Peyer's patch (tissue), 4 donors: ENCODE measurements around the gene PRM1. TPM values are rescaled to one million over a fixed set of nuclear protein-coding genes. Genes with fewer than 3 reads are reported as not detected.

Experiments
- DNase-seq, 3 donors: peaks; one replicate each; pipeline ENCODE4 v3.0.0-alpha.2; 2017 to 2019
- H3K27ac ChIP-seq, 4 donors: fragments of 200-600 bp; sonication (generic); one replicate each; pipeline ENCODE4 v1.5.1; 2016 to 2019
- H3K27me3 ChIP-seq, 2 donors: fragments of 200-600 bp; sonication (generic); one replicate each; pipeline ENCODE4 v1.5.1; 2019
- H3K36me3 ChIP-seq, 3 donors: fragments of 200-600 bp; sonication (generic); one replicate each; pipeline ENCODE4 v1.5.1; 2016 to 2019
- H3K4me1 ChIP-seq, 4 donors: fragments of 200-600 bp; sonication (generic); one replicate each; pipeline ENCODE4 v1.5.1; 2016 to 2019
- H3K4me3 ChIP-seq, 4 donors: fragments of 200-600 bp; sonication (generic); 1 replicate in 3 of 4; 2 replicates in 1 of 4; pipeline ENCODE4 v1.5.1; 2016 to 2019; ENCODE audit warnings: mild to moderate bottlenecking in 1 of 4
- H3K9me3 ChIP-seq, 4 donors: fragments of 200-600 bp; sonication (generic); one replicate each; pipeline ENCODE4 v1.5.1; 2016 to 2019; ENCODE audit warnings: mild to moderate bottlenecking in 1 of 4
- POLR2A ChIP-seq, 2 donors: fragments of 450-650 bp; IDR thresholded peaks; one replicate each; pipeline ENCODE4 v1.5.1; 2017; ENCODE audit warnings: antibody characterized with exemption in 2 of 2, mild to moderate bottlenecking in 2 of 2, moderate library complexity in 2 of 2
- small RNA-seq, 2 donors: library from RNA; depleted of rRNA; stranded (forward); fragments of <200 nt; gene quantifications; one replicate each; pipeline ENCODE3, GENCODE V24; 2016
- total RNA-seq, 4 donors: library from RNA; depleted of rRNA; stranded (reverse); fragments of >200 nt; gene quantifications; one replicate each; pipeline ENCODE4 v1.1.0, GENCODE V29; 2016
- TF ChIP-seq, protein P1 (sequence below), 6 experiments: fragments of 450-650 bp in 4 of 6; fragments of 200-600 bp in 2 of 6; sonication (generic) in 1 of 6; IDR thresholded peaks; one replicate each; pipeline ENCODE4 v1.5.1; 2017 to 2019; ENCODE audit warnings: antibody characterized with exemption in 6 of 6, mild to moderate bottlenecking in 3 of 6, moderate library complexity in 1 of 6

Gene PRM1
- total RNA-seq, 4 donors from 2014 or later = not detected

DNA sequence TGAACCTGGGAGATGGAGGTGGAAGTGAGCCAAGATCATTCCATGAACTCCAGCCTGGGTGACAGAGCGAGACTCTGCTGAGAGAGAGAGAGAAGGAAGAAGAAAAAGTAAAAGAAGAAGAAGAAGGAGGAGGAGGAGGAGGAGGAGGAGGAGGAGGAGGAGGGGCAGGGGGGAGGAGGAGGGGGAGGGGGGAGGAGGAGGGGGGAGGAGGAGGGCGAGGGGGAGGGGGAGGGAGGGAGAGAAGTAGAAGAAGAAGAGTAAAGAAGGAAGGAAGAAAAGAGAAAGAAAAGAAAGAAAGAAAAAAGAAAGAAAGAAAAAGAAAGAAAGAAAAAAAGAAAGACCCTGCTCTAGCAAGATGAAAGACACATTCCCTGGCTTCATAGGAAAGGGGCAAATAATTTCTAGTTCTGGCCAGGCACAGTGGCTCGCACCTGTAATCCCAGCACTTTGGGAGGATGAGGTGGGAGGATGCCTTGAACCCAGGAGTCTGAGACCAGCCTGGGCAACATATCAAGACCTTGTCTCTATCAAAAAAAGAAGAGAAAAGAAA is 48.8 kb downstream of the PRM1 start:
- peaks cover 0 to 13% (median 11%) of the 10 kb centered on the region in 4 donors for H3K4me1 ChIP-seq
- no peak overlapping the region for H3K4me3 ChIP-seq
- TF ChIP-seq, protein P1, sequence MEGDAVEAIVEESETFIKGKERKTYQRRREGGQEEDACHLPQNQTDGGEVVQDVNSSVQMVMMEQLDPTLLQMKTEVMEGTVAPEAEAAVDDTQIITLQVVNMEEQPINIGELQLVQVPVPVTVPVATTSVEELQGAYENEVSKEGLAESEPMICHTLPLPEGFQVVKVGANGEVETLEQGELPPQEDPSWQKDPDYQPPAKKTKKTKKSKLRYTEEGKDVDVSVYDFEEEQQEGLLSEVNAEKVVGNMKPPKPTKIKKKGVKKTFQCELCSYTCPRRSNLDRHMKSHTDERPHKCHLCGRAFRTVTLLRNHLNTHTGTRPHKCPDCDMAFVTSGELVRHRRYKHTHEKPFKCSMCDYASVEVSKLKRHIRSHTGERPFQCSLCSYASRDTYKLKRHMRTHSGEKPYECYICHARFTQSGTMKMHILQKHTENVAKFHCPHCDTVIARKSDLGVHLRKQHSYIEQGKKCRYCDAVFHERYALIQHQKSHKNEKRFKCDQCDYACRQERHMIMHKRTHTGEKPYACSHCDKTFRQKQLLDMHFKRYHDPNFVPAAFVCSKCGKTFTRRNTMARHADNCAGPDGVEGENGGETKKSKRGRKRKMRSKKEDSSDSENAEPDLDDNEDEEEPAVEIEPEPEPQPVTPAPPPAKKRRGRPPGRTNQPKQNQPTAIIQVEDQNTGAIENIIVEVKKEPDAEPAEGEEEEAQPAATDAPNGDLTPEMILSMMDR (IDR thresholded peaks at IDR 0.05) = no peak
- TF ChIP-seq POLR2A (IDR thresholded peaks at IDR 0.05) = no peak
- no peaks in the 10 kb centered on the region for H3K9me3 ChIP-seq
- no peaks in the 10 kb centered on the region for H3K36me3 ChIP-seq
- H3K27ac ChIP-seq = peak overlapping the region; percentile 75 to 85 (median 80)
- H3K27me3 ChIP-seq = no peaks in the 10 kb centered on the region
- DNase-seq = no peak

DNA sequence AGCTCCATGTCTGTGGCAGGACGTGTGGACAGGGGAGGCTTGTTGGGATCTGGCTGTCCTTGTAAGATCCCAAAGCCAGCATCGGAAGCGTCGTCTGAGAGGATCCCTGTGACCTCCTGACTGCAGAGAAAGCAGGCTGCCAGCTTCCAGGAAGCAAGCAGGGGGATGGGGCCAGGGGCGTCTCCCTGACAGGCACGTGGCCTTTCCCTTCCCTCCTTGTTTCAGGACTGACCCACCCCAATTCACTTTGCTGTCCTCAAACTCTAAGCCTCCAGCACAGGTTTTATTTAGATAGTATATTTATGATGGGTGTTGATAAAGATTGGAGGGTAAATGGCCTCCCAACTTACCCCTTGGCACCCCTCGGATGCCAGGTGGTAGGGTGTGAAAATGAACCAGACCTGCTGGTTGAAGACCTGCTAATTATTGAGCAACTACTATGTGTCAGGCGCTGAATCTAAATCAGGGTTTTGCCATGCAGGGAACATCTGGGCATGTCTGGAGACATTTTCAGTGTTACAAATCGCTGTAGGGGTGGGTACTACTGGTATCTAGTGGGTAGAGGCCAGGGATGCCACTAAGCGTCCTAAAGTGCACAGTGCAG is 49.7 kb downstream of the PRM1 start:
- H3K36me3 ChIP-seq = no peaks in the 10 kb centered on the region
- peak overlapping the region in 1 of 4 donors; percentile 49 for H3K27ac ChIP-seq
- DNase-seq = no peak
- peaks cover 0 to 13% (median 11%) of the 10 kb centered on the region in 4 donors for H3K4me1 ChIP-seq
- H3K4me3 ChIP-seq = no peak overlapping the region
- no peaks in the 10 kb centered on the region for H3K9me3 ChIP-seq
- H3K27me3 ChIP-seq = no peaks in the 10 kb centered on the region
- TF ChIP-seq, protein P1 (IDR thresholded peaks at IDR 0.05) = no peak
- TF ChIP-seq POLR2A (IDR thresholded peaks at IDR 0.05) = no peak

Small RNA genes lying within 50 kb of the gene (small RNA-seq; reads per million reads assigned to genes)
- 0 reads per million in 2 donors for gene MIR548H2
- 0 reads per million in 2 donors for gene RF00019
- 0 reads per million in 2 donors for gene RF00554

Other genes starting within 250 kb of the PRM1 start
- 10 to 100 TPM in 3 of 4 donors, 1 to 10 TPM in 1; 8.7 to 19.0 (median 15.3) TPM for gene SOCS1, start 25.1 kb downstream of the PRM1 start, total RNA-seq
- not detected for gene TNP2, start 12.0 kb downstream of the PRM1 start, total RNA-seq
- gene PRM3, start 7.7 kb downstream of the PRM1 start, total RNA-seq = not detected
- not detected for gene PRM2, start 4.8 kb downstream of the PRM1 start, total RNA-seq
- 1 to 10 TPM; 2.3 to 6.6 (median 3.5) TPM for gene RMI2, start 64.1 kb upstream of the PRM1 start, total RNA-seq